AG08396 (cell line): ENCODE data around the gene BEAN1.
"Not testable (repeated sequence)": the region's sequence is repeated elsewhere in the genome, so short reads cannot be mapped to it uniquely, and the experiment has no call there.

Experiments
- DNase-seq: peaks from one replicate; pipeline ENCODE4 v3.0.0; 2012; ENCODE audit warnings: low spot score, mixed read lengths

The BEAN1 gene

DNA sequence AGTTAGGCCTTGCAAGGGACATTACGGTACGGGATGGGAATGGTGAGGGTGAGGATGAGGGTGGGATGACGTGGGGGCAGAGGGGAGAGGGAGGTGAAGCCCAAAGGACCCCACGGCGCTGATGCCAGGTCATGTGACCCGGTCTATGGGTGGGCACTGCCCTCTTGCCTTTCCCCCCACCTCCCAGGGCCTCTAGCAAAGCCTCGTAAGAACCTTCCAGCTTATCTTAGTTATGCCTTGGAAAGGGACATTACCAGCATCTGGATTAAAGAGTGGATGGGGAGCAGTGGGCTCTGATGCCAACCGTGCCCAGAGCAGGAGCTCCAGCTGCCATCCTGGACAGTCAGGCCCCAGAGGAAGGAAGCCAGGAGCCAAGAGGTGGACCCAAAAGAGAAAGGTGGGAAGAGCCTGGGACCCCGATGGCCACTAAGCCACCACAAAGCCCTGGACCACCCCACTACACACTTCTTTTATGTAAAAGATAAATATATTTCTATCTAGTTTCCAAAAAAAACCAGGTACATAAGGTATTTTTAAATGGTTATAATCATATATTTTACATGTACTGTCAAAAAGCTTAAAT lies 81.9 kb downstream of the BEAN1 start:
- no peak for DNase-seq

DNA sequence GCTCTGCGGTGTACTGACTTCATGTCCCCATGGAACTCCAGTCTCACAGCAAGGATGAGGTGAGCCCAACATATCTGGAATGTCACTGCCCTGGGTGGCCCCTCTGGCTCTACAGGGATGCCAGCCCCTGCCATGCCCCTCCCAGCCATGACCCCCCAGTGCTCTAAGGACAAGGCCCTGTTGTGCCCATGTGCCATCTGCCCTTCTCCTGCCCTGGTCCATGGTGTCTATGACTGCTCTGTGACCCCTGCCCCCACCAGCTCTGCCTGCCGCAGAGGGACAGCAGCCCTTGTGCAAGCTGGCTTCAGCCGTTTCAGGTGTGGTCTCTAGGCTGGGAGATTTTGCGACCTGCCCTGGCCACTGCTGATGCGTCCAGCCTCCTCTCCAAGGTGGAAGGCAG lies 82.5 kb downstream of the BEAN1 start:
- DNase-seq: no peak

DNA sequence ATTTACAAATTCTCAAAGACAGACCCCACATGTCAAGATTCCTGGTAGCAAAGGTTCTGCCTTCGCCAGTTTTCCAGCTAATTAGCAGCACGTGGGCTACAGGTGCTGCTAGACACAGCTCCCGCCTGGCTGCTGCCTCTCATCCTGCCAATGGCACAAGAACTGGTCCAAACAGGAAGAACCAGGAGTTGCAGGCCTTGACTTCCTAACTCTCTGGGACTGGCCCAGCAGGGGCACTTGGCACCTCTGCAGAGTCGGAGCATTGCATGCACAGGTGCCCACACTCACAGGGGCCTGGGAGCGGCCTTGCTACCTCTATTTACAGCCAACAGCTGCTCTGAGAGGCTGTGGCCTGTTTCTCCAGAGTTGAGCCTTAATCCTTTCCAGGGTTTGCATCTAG lies 83.2 kb downstream of the BEAN1 start:
- DNase-seq: no peak

DNA sequence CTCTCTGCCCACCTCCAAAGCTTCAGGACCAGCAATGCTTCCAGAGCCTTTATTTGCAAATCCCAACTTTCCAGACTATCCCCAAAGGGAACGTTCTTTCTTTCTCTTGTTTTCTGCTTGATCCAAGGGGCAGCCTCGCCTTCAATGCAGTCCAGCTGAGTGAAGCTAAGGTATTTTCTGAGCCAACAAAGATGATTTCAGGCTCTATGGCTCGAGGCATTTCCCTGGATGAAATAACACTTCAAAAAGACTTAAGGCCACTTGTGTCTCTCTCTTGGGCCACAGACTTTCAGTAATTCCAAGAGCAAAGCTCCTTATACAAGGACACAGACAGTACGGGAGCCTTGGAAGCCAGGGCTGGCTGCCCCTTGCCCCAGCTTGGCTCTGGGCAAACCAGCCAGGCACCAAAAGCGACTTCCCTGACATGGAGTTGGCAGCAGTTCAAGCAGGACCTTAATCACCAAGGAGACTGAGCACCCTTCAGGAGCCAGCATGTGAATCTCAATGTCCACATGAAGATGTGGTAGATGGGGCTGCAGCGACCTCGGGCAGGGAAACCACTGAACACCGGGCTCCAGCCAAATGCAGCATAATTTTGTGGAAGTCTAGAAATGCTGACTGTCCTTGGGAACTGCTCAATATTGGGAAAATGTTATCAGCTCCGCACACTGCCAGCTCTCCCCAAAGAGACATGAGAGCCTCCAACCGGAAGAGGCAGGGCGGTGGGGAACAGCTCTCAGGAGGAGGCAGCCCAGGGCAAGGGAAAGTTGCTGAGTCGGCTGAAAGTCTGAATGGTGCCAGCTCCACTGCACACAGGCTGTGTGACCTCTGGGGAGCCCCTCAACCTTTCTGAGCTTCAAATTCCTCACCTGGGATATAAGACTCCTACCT lies 83.9 kb downstream of the BEAN1 start:
- DNase-seq: no peak

DNA sequence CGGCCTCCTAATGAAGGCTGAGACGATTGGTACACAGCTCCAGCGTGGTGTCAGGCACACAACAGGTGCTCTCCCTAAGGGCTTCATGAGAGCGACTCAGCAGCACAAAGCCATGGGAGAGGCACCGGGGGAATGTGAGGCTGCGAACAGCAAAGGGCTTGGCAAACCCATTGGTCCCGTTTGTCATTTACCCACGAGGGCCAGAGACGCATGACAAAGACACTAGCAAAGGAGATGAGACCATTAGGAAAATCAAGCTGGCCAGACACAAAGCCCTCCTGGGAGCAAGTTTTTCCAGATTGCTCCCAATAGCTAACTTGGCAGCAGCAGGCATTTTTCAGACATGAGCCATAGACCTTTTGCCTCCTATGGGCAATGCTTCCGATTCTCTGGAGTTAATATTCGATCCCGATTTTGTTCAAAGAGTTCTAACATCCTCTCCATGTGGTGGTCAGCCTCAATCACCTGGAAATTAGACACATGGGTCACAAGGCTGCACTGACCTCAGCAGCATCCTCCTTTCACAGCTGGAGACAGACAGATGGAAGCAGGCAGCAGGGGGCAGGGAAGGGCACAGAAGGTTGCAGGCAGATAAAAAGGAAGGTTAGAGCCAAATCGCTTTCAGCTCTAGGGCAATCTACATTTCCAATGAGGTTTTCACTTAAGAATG lies 84.6 kb downstream of the BEAN1 start:
- DNase-seq: peak; percentile 60

DNA sequence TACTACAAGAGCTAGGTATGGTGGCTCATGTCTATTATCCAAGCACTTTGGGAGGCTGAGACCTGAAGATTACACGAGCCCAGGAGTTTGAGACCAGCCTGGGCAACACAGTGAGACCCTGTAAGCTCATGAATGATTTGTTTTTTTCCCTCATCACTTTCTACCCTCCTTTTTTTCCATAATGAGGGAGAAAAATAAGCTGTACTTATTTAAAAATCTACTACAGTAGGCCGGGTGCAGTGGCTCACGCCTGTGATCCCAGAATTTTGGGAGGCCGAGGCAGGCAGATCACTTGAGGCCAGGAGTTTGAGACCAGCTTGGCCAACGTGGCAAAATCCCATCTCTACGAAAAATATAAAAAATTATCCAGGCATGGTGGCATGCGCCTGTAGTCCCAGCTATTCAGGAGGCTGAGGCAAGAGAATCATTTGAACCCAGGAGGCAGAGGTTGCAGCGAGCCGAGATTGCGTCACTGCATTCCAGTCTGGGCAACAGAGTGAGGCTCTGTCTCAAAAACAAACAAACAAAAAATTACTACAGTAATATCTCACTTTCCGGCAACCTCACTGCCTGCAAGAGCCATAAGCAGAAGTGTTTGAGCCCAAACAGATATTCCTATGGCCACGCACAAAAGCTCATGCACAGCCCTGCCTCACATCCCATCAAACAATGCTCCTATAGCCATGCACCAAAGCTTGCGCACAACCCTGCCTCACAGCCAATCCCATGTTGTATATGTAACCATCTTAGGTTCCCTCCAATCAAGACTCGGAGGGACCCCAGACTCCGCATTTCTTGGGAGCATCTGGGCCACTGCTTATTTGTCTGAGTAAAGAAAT lies 85.4 kb downstream of the BEAN1 start:
- DNase-seq: no peak

DNA sequence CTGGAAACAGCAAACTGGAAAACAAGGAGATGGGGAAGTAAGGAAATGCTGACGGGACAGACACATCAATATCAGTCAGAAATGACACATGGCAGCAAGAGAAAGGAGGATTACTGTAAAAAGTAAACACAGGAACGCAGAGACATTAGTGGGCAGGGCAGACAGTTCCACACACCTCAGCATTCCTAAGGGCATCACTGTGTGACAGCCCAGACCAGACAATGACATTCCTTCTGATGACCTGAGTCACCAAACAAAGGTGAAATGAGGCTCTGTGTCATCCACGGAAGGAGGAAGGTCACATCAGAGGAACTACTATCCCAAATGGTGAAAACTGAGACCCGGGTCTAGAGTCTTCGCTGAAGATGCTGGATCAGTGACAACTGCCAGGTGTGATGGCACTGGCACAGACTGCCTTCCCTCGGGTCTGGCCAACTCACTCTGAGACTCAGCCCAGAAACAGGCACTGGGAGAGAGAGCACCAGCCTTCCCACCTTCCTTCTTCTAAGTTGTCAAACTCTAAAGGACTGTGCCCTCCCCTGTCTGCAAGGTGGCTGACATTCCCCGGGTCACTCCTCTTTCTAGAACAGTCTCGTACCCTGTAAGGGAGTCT lies 86.1 kb downstream of the BEAN1 start:
- no peak for DNase-seq

DNA sequence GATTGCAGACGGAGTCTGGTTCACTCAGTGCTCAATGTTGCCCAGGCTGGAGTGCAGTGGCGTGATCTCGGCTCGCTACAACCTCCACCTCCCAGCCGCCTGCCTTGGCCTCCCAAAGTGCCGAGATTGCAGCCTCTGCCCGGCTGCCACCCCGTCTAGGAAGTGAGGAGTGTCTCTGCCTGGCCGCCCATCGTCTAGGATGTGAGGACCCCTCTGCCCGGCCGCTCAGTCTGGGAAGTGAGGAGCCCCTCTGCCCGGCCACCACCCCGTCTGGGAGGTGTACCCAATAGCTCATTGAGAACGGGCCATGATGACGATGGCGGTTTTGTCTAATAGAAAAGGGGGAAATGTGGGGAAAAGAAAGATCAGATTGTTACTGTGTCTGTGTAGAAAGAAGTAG lies 87.3 kb downstream of the BEAN1 start:
- not testable (repeated sequence) for DNase-seq

DNA sequence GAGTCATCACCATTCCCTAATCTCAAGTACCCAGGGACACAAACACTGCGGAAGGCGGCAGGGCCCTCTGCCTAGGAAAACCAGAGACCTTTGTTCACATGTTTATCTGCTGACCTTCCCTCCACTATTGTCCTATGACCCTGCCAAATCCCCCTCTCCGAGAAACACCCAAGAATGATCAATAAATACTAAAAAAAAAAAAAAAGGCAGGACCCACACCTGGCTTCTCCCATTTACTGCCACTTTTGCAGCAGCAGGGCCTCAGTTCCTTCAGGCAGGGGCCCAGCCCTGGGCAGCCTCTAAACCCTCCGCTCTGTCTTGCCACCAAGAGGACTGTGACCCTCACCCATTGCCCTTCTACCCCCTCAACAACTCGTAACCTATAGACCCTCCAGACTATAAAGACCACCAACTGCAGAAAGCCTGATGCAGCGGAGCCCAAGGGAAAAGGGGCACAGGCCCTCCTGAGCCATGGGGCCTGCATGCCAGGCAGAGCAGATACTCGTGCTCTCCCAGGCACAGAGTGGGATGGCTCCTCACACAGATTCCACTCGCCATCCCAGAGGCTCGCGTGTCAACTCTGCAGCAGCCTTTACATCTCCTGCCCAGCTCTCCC lies 88.0 kb downstream of the BEAN1 start:
- DNase-seq: not testable (repeated sequence)

DNA sequence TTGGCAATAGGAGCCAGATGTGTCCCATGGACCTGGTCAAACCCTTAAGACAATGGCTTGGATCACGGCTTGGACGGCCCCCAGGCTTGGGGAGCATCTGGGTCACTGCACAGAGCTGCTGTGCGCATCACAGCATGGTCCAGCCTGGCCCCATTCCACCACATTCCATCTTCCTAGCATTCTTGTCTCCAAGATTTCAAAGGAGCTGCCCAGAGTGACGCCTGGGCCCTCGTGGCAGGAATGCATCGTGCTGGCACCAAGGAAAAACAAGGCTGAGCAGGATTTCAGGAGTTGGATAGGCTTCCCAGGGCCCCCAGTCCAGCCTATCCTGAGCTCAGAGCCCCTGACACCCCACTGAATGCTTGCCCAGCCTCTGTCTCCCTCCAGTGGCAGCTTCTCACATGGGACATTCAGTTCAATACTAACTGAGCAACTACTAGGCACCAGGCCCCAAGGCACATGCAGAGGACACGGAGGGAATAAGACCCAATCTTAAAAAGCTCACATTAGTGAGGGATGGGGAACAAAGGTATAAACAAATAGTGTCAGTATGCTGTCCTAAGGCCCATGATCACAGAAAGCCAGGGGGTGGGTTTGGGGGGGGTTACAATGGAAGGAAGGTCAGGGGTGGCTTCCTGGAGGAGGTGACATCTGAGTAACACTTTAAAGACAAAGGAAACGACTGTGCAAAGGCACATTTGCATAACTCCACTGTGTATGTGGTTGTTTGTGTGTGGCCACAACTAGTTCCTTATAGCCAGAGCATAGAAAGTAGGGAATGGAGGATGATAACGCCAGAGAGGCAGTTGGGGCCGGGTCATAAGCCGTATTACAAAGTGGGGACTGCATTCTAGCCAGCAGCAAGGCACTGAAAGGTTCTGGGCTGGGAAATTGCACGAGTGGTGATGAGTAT lies 88.8 kb downstream of the BEAN1 start:
- peak; percentile 59 for DNase-seq

DNA sequence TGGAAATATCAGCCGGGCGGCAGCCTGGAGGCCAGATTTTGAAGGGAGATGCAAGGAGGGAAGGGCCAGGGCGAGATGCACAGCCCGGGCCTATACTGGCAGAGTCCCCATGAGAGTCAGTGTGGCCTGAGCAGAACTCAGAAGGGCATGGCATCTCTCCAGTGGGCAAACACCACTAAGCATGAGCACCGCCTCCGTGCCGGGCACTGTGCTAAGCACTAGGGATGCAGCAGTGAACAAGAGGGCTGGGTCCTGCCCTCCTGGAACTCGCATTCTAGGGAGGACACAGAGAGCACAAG lies 89.4 kb downstream of the BEAN1 start:
- no peak for DNase-seq

DNA sequence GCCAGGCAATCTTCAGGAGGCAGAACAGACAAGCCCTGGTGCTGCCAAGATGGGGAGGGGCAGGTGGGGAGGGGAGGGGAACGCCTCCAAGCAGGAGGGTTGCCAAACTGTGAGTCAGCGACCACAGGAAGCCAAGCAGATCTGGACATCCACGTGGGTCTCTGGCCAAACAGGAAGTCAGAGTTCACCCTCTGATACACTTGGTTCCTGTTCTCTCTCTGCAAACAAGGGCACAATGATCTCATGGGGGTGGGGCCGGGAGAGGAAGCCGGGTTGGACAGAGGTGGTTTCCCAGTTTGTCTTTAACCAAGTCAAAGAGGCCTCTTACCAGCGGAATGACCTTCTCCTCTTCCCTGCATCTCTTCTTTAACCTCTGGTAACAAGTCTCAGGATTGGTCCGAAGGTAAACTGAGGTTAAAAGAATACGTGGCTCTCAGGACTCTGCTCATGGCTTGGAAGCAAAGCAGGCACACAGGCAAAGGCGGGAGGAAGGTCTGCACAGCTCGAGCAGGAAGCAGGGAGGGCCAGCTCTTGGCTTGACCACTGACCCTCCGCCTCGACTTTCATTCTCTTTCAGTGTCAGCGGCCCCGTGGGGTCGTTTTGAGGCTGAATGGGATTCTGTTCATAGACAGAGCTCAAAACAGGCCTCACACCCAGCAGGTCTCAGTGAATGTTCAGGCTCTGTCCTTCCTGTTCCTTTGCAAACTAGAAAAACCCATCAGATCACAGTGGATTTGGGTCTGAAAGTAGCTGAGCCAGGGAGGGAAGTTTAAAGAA lies 89.9 kb downstream of the BEAN1 start:
- peak; percentile 95 for DNase-seq

DNA sequence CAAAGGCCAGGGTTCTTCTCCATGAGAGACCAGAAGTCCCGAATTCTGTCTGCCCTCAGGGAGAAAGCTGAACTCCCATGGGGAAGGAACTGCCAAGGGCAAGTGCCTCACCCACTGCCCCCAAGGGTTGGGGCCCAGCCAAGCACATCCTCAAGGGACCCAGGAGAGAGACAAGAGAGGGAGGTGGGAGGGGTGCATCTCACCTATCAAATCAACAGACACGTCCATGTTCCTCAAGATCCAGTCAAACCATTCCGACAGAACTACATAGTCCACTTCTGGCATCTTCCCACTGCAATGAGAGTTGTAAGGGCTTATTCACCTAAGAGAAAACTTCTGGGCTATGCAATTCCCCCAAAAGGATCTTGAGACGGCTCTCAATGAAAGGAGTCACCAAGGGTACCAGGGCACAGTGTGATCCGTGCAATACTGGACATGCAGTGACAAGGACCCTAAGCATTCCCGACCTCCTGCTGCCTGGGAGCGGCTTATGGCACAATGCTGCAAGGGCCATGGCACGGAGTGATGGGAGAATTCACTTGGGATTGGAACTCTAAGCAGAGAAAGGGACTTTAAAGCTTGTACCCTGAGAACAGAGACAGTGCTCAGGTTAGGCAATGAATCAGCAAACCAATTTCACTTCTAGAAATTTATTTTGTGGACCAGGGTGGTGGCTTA lies 90.6 kb downstream of the BEAN1 start:
- DNase-seq: no peak

DNA sequence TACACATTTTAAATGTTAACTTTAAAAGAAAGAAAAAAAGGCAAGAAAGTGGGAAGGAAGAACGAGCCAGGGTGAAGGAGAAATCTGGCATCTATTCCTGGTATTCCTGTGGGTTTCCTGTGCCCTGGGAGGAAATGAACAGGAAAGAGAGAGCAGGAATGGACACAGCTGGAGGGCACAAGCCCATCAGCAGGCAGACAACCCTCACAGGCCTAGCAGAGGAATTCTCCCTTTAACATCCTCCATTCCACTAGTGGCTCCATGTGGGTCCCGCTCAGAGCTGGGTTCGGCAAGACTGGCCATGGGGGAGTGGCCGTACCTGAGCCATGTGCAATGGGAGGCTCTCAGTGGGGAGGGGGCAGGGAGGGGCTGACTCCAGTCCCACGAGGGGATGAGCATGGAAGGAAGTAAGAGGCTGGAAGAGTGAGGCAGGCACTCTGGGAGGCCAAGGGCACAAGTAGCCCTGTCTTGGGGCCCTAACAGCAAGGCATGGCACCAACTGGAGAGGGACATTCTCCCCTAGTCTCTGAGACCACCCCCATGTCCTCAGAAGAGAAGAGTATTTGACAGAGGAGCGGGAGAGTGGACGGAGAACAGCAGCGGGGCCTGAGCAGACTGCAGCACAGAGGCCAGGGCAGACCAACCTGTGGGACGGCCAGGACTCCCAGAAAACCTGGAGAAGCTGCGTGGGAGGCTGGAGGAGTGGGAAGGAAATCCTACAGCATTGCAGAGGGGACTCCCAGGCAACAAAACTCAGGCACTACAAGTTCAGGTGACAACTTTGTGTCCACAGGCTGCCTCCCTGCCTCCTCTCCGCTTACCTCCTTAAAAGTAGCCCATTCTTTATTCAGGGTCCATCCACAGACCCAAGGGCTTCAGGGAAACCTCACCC lies 92.6 kb downstream of the BEAN1 start:
- DNase-seq: no peak

DNA sequence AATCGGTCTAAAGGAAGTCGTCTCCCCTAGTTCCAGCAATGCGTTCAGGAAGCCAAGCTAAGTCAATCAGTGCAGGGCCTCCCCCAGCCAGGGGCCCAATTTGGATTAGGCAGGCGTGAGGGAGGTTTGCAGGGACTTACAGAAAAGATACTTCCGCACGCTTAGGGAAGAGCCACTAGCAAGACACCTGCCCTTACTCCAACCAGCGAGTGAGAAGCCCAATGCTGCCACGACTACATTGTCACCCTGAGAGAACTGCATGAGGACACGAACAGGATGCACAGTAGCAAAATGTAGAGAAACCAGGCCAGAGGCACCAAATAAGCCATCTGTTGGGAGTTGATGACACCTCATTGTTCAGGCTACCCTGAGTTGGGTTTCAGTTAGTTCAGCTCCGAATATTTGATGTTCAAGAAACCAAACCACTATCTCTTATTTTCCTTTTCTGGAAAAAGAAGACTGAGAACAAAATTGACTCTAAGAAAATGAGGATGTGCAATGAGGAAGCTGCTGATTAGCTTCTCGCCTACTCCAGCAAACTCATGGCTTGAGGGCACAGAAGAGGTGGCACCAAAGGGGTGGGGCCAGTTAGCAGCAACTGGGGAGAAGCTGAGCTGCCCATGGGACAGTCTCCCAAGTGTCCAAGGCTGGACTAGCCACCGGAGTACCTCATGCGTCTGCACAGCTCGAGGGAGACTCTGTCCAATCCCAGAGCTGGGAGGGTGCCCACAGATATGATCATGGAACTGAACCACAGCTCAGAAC lies 93.5 kb downstream of the BEAN1 start:
- DNase-seq: no peak

DNA sequence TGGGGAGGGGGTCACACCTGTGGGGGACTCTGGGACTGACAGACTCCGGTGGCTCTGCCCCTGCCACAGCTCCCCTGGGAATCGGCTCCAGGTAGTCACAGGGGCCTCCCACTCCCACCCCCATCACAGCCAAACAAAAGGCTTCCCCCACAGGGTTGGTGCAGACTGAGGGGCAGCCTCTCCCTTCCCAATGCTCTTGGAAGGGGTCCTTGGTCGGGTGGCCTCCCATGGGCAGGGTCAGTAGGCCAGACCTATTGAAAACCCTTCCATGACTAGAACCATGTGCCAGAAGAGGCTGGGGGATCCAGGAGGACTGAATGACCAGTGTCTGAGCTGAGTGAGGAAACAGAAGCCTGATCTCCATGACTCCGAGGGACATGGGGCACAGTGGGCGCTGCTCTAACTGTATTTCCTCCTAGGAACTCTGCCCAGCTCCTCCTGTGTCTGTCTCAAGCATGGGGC lies 94.2 kb downstream of the BEAN1 start:
- DNase-seq: no peak
